DOHH2 (cell line): Measurements from ENCODE around the gene BABAM2.

Experiments
- EZH2phosphoT487 ChIP-seq: fragments of 200-600 bp; sonication (generic); IDR thresholded peaks from 2 replicates; pipeline ENCODE4 v1.6.1; 2017; ENCODE audit warnings: borderline replicate concordance, mild to moderate bottlenecking, antibody characterized with exemption, low read length, moderate library complexity, mixed read lengths
- TF ChIP-seq, protein P1 (sequence below): fragments of 200-600 bp; sonication (generic); IDR thresholded peaks from one replicate; pipeline ENCODE4 v1.5.1; 2014; ENCODE audit warnings: antibody characterized with exemption, mild to moderate bottlenecking, low read depth, low read length; ENCODE audit not compliant: poor library complexity, severe bottlenecking

DNA sequence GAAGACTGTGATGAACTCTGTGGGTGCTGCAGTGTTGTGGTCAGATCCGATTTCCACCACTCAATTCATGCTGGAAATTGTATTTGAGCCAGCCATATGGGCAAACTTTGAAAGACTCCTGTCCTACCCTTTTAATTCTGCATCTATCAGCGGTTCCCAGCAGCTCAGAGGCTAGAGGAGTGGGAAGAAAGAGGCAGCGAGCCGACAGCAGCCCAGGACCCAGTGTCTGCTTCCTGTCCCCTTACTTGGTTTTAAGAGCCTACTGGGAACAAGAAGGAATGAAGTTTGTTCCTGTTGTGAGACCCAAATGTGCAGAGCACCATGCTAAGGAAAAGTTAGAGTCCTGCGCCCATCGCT is 429.5 kb downstream of the BABAM2 start:
- TF ChIP-seq, protein P1, sequence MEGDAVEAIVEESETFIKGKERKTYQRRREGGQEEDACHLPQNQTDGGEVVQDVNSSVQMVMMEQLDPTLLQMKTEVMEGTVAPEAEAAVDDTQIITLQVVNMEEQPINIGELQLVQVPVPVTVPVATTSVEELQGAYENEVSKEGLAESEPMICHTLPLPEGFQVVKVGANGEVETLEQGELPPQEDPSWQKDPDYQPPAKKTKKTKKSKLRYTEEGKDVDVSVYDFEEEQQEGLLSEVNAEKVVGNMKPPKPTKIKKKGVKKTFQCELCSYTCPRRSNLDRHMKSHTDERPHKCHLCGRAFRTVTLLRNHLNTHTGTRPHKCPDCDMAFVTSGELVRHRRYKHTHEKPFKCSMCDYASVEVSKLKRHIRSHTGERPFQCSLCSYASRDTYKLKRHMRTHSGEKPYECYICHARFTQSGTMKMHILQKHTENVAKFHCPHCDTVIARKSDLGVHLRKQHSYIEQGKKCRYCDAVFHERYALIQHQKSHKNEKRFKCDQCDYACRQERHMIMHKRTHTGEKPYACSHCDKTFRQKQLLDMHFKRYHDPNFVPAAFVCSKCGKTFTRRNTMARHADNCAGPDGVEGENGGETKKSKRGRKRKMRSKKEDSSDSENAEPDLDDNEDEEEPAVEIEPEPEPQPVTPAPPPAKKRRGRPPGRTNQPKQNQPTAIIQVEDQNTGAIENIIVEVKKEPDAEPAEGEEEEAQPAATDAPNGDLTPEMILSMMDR, result no peak
- no peak for TF ChIP-seq EZH2phosphoT487
